ENCODE data around the gene TENM4.

The TENM4 gene

DNA sequence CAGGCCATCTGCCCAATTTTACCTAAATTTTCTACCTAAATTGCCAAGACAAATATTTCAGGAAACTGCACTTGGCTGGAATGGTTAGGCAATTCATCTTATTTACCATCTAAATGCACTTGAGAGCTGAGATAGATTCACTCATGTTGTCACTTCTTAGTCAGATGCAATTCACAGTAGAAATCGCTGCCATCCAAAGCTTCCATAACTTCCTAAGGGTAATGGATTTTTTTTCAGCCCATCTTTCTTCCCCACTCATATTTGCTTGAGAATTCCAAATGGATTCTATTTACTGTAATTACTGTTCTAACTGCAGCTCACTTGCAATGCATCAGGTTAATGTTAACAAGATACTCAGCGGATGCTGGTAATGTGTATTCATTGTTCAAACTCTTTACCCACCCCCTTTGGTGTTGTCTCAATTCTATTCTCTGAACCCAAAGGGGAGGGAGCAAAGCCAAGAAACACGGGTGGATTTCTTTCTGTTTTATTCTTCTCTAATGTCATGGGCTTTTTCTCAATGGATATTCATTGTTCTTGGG, 96.0 kb downstream of the TENM4 start:
- no peak for DNase-seq (ENCODE audit: low read depth in 2 of 2)

DNA sequence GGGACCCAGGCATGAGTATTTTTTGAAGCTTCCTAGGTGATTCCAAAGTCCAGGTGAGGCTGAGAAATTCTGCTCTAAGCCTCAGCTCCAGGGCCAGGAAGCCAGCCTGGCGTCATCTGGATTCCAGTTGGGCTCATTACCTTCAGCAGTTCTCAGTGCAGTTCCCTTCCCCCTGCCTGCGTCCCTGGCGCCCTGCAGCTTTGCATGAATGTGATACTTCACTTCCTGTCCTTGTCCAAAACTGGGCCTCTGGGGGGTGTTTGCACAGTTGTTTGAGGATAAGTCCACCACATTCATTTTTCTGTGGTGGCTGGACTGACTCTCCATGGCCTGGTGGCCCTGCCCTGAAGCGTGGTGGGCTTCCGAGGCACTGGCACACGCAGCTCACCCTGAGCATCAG, 98.1 kb downstream of the TENM4 start:
- DNase-seq (ENCODE audit: low read depth in 2 of 2) = no peak

DNA sequence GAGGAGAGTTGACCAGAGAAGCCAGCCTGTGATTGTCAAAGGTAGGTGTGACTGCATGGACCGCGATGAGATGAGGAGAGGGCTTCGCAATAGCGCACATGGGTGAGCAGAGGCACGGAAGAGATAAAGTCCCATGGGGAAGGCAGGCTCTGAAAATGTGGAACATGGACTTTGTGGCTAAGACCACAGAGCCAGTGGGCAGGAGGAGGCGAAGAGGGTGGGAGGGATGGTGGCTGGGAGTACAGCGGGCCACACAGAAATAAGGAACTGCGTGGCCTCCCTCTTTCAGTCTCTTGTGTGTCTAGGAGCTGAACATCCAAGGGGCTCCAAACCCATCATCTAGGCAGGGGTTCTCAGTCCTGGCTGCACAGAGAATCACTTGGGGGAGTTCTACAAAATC, 98.6 kb downstream of the TENM4 start:
- DNase-seq (ENCODE audit: low read depth in 2 of 2) = no peak

DNA sequence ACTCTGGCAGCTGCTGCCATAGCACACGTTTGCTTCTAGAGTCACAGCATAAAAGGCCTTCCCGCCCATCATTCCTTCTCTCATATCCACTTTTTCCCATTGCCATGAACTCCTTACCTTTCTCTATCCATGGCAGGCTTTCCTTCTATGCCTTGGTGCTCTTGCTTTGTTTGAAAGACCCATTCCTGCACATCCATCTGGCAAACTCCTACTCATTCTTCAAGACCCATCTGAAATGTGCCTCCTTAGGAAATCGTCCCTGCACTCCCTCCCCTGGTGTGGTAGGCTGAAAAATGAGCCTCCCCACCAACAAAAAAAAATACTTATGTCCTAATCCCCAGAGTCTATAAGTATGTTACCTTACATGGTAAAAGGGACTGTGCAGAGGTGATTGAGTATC, 100.3 kb downstream of the TENM4 start:
- DNase-seq (ENCODE audit: low read depth in 2 of 2) = no peak

DNA sequence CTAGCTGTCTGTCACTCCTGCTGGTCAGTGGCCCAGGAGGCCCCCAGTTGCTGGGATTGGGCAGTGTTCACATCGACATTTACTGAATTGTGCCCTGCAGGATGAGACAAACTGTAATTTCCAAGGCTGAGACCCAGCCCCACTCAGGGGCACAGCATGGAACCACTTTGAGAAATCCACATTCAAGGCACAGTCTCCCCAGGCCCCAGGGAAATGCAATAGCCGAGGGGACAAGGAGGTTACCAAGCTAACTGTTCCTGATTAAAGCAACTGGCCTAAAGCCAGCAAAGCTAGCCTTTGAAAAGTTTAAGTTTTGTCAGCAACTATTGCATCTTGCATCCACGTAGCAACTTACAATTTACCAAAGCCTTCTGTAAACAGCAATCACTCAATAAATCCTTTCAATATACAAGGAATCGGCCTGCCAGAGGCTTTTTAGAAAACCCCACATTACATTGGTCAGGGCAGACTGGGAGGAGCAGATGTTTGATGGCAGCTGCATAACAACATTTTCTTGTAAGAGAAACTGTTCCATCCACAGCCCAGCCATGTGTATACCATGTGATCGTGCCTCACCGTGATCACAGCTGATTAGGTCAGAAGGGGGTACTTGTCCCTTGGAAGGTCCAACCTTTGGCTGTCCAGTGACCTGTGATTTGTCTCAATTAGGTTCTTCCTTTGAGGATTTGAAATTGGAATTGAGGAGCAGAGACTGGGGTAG, 103.9 kb downstream of the TENM4 start:
- DNase-seq (ENCODE audit: low read depth in 2 of 2) = no peak

DNA sequence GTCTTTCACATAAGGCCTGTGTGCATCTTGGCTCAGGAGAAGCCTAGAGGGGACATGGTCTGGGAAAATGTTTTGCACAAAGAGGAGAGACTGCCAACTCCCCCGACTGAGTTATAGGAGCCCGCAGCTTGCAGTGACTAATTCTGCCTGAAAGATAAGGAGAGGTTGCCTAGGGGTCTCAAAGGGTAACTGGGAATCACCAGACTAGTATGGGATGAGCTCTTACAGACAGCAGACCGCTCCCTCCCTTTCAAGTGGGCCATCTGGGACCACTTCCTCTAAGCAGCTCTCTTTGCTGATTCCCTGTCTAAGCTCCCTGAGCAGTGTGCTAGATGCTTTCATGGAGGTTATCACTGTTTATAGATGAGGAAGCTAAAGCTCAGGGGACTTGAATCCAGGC, 105.1 kb downstream of the TENM4 start:
- no peak for DNase-seq (ENCODE audit: low read depth in 2 of 2)

DNA sequence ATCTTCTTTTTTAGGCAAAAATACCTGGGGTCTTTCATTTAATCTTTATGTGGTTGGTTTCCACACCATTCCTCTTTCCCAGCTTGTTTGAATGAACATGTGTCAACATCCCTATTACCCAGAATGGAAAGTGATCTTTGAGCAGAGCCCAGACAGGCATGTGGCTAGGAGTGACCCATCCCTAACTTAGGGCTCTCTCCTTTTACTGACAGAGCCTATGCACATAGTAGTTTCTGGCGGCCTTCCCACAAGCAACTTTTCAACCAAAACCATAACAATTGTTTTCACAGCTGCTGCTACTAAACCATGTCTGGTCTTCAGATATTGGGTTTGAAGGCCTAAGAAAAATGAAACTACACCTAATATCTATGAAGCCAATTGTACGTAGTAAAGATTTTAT, 107.5 kb downstream of the TENM4 start:
- DNase-seq (ENCODE audit: low read depth in 2 of 2) = no peak

DNA sequence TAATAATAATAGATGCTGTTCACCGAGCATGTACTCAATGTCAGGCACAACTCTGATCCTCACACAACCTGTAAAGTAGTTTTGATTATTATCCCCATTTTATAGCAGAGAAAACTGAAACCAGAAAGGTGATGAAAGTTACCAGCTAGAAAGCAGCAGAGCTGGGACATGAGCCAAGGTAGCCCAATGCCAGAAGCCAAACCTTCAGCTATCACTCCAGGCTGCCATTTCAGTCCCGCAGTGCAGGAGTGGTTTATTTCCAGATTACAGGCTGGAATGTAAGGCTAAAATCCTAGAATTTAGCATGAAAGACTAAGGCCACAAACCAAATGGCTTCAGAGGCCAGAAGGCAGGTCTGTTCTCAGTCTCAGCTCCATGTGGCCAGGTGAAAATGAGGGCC, 108.8 kb downstream of the TENM4 start:
- DNase-seq (ENCODE audit: low read depth in 2 of 2) = no peak

DNA sequence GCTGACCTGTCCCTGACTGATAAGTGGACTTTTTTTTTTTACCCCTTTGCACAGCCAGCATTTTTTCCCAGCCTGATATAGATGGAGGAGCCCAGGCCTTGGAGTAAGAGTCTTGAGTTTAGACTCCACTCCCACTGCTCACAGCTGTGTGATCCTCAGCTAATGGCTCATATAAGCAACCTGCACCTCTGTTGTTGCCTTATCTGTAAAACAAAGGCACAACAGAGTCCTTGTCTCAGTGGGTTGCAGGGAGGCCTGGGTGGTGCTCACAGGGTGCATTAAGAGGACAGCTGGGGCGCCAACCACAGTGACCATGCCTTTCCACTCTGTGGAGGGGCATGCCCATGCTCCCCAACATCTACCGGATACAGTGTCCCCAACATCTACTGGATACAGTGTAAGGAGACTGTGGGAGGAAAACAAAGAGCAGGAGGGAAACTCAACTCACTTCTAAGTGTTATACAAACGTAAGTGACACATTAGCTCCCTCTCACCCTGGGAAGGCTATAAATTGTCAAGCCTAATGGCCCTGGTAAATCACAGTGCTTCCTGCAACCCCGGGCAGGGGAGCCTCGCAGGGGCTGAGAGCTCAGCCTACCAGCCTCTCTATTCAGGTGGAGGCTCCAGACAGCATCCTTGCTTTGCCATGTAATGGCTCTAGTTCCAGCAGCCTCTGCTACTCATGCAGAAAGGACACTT, 109.5 kb downstream of the TENM4 start:
- DNase-seq (ENCODE audit: low read depth in 2 of 2) = no peak

DNA sequence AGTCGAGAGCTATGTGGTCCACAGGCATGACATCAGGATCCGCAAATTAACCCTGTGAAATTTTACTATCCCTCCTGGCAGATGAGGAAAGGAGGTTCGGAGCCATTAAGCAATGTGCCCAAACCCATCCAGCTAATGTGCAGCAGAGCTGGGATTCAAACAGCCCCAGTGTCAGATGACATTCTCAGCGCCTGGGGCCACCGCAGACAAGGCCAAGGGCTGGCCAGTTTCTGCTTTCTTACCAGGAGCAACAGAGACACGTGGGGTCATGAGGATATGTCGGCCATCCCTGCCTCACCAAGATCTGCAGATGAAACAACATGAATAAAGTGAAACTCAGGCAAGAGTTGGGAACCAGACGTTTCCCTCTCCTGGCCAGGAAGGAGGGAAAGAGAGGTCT, 110.2 kb downstream of the TENM4 start:
- no peak for DNase-seq (ENCODE audit: low read depth in 2 of 2)

DNA sequence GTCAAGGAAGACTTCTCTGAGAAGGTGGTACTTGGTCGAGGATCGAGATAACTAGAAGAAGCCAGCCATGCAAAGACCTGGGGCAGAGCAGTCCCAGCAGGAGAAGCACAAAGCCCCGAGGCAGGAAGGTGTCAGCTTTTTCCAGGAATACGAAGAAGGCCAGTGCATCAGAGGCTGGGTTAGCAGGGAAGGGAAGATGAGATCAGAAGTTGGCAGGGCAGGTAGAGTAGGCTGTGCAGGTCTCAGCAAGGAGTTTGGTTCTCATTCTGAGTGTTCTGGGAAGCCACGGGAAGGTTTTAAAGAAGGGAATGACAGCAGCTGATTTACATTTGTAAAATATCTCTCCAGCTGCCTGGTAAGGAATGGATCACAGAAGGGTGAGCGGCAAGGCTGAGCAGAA, 111.3 kb downstream of the TENM4 start:
- DNase-seq (ENCODE audit: low read depth in 2 of 2) = no peak

DNA sequence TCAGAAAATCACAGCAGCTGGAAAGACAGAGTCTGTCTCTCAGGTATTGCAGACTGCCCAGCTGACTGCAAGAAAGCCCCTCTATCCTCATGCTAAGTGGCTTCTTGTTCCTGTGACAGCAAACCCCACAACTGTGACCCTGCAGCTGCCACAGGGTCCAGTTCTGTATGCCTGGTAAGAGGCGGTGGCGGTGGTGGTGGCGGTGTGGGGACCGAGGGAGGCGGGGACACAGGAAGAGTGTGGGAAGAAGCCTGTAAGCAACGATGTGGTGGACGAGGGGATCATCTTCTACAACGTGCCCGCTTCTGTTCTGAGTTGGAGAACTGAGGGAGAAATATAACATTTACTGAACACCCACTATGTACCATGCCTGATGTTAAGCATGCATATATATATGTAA, 112.4 kb downstream of the TENM4 start:
- no peak for DNase-seq (ENCODE audit: low read depth in 2 of 2)

DNA sequence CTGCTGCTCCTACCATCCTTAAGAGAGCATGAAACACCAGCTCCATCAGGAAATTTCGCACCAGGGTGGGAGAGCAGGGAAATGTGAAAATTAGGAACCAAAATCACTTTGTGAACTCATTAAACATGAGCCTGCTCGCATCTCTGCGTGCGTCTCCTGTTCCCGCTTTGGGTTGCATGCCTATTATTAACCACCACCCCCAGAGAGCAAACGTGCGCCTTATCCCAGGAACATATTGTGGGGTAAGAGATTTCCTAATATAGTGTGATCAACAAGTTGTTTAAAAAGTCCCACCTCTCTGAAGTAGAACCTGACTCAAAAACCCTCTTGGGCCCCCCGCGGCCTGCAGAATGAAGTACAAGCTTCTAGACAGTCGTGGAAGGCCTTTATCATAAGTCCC, 115.0 kb downstream of the TENM4 start:
- no peak for DNase-seq (ENCODE audit: low read depth in 2 of 2)

DNA sequence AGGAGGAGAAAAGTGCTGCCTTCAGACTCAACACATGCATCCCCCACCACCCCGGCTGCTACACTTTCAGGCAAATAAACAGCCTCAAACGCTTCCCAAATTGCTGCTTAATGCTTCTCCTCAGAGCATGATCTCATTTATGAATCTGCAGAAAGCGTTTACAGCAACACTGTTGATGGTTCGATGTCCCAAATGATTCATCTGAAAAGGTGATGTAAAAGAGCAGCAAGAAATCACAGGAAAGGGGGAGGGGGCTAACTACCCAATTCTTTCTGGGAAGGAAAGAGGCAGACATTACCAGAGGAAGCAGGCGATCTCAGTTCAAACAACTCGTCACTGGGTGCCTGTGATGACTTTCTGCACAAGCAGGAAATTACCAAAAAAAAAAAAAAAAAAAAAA, 119.6 kb downstream of the TENM4 start:
- DNase-seq (ENCODE audit: low read depth in 2 of 2) = no peak

DNA sequence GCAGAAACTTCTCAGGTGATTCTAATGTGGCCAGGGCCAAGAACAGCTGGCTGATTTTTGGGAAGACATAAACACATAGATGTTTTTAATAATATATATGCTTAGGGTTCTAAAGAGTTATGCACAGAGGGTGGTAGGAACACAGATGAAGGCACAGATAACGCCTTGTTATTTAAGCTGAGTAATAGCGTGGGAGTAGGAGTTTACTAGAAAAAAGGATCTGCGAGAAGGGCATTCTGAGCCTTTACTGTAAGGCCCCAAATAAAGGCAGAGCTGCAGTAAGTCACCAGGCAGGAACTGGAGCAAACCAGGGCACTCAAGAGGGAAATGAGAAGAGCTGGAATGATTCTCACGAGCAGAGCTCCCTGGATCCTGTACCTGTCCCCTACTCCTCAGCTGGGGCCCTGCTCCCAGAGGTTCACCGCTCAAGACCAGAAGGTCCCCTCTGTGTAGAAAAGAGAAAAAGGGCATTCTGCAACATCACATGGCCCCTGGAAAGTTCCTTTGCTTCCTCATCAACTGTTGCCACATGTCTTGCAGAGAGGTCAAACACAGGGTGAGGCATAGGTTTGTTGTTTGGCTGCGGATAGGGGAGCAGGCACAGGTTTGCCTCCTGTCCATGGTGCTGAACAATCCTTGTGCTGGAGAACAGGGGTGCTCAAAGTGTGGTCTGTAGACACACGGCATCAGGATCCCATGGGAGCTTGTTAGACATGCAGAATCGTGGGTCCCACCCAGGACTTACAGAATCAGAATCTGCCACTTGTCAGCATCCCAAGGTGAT, 125.7 kb downstream of the TENM4 start:
- DNase-seq (ENCODE audit: low read depth in 2 of 2) = no peak

DNA sequence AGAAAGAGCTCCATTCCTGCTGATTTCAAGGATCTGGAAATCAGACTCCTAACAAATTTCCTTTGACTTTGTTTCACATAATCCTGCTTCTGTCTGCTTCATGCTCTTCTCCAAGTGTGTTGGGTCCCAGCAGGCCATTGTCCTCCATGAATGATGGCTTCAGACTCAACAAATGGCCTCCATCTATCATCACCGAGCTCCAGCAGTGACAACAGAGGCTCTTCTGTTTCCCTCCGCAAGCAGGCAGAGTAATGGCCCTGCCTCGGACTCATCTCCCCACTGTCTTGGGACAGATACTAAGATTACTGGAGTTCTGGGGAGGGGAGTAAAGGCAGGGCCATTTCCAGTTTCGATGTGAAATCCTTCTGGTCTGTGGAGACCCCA, 127.3 kb downstream of the TENM4 start:
- no peak for DNase-seq (ENCODE audit: low read depth in 2 of 2)

DNA sequence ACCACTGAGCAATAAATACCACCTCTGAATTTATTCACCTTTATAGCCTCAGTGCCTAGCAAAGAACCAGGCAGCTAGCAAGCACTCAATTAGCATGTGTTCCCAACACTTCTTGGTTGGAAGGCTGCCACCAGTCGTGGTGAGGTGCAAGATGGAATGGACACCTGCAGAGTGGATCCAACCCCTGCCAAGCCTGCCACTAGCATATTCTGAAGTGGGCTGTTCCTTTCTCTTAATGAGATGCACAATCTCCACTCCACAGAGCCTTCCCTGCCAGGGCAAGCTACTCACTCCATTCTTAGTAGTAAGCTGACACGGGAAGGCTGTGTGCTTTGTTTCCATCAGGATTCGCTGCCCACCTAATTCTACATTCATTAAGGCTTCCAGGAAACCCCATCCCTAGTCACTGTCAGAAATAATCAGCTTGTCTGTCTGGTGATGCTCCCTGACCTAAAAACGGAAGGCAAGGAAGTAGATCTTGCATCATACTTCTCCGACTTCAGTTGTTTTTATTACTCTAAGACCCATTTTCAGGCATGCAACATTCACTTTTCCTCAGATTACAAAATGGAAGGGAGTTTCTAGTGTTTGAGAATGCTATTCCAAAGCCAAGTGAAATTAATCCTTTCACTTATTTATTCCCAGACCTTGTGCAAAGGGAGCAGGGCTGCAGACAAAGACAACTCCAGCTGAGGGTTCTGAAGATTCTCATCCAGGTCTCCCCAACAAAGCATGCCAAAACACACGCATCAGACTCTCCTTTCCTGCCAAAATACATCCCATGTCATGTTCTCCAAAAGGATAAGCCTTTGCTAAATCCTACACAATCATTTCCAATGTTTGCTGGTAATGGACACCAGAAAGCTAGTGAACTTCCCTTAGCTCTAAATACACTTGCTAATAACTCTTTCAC, 128.0 kb downstream of the TENM4 start:
- no peak for DNase-seq (ENCODE audit: low read depth in 2 of 2)

DNA sequence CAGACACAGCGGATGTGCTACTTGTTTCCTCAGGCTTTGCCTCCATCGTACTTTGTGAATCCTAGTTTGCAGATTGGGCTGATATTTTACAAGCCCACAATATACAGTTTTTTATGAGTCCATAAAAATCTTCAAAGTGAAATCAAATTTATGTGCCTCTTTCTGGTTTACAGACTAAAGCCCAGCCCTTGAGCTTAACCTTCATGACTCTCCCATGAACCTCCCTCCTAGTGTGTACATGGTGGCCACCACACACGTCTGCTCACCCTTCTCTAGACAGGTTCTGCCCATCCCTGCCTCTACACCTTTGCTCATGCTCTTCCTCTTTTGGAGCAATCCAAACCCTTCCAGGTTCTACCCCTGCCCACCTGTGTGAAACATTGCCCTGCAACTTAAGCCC, 129.4 kb downstream of the TENM4 start:
- DNase-seq (ENCODE audit: low read depth in 2 of 2) = no peak

DNA sequence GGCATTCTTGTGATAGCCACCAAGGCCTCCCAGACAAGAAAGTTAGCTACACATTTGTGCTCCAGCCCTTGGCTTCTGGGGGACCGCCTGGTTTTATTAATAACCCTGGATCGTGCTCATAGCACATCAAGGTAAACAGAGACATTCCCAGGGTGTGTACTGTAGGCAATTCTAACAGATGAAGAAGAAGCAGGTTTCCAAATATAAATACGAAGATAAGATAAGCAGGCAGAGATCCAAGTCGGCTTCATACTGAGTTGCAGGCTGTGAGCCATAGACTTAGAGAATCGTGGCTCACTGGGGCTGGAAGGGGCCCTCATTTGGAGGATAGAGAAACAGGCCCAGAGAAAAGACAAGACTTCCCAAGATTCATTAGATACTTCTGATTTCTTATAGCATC, 131.4 kb downstream of the TENM4 start:
- DNase-seq (ENCODE audit: low read depth in 2 of 2) = no peak

DNA sequence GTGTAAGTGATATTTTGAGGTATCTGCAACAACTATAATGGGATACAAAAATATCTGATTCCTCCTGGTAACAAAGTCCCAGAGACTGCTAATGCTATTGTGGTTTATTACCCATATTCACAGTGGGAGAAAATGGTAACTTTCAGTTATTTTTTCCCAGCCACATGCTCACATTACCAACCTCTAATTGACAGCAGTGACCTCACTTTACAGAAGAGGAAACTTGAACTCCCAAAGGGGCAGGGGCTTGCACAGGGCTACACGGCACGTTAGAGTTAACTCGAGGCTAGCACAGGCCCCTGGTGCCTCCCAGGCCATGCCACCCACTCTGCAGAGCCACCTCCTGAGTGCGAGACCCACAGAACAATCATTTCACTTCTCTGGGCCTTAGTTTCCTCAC, 132.4 kb downstream of the TENM4 start:
- no peak for DNase-seq (ENCODE audit: low read depth in 2 of 2)

DNA sequence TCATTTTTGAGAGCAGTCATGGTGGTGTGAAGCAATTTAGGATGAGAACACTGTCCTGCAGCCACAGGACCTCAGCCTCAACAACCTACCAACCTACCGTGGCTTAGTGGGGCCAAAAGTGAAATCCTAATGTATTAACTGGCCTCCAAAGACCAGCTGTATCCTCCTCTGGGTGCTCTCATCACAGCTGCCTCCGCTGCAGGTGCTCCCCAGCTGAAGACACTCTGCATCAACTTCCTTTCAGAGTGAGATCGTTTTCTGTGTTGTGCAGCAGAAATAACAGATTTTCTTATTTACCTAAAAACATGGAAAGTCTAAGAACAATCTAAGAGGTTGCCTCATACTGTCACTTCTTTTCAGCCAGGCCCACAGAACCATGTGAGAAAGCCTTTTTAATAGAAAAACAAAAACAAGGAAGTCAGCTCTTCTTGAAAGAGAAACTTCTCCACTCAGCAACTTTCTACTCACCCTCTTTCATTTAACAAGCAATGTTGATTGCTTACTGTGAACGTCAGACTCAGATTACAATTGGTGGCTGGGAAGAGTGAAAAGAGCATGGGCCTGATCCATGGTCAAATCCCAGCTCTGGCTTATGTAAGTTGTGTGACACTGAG, 136.1 kb downstream of the TENM4 start:
- DNase-seq (ENCODE audit: low read depth in 2 of 2) = no peak
